HepG2 (cell line): ENCODE measurements around the gene TMED6. TPM values are rescaled to one million over a fixed set of nuclear protein-coding genes. Genes with fewer than 3 reads are reported as not detected.

Source experiments
- AHR ChIP-seq: IDR thresholded peaks from 2 replicates; pipeline ENCODE4 v1.6.1; 2018; ENCODE audit warnings: missing genetic modification reagents, missing compliant biosample characterization
- FOXJ3 ChIP-seq: sonication (generic); formaldehyde crosslinking; IDR thresholded peaks from 2 replicates; pipeline ENCODE4 v1.4.0; 2020; ENCODE audit warnings: missing genetic modification reagents, mild to moderate bottlenecking, borderline replicate concordance
- KLF15 ChIP-seq: sonication (generic); formaldehyde crosslinking; IDR thresholded peaks from 2 replicates; pipeline ENCODE4 v1.8.1; 2023; ENCODE audit warnings: borderline replicate concordance, mild to moderate bottlenecking, inconsistent platforms, missing genetic modification reagents, mixed read lengths
- MAF1 ChIP-seq: sonication (generic); formaldehyde crosslinking; IDR thresholded peaks from 2 replicates; pipeline ENCODE4 v1.5.0; 2020; ENCODE audit warnings: missing genetic modification reagents, borderline replicate concordance
- MEIS2 ChIP-seq: sonication (generic); formaldehyde crosslinking; IDR thresholded peaks from 2 replicates; pipeline ENCODE4 v1.9.0; 2021; ENCODE audit warnings: mild to moderate bottlenecking, missing genetic modification reagents
- MXD4 ChIP-seq: IDR thresholded peaks from 2 replicates; pipeline ENCODE4 v1.6.1; 2016; ENCODE audit warnings: mild to moderate bottlenecking, missing biosample characterization, missing genetic modification reagents
- RAD21 ChIP-seq: fragments of 450-650 bp; formaldehyde crosslinking; IDR thresholded peaks from 2 replicates; pipeline ENCODE4 v1.5.0; 2020; ENCODE audit warnings: mild to moderate bottlenecking
- RELA ChIP-seq: sonication (generic); formaldehyde crosslinking; IDR thresholded peaks from 2 replicates; pipeline ENCODE4 v1.4.0; 2020; ENCODE audit warnings: missing genetic modification reagents
- SAFB2 ChIP-seq: sonication (generic); formaldehyde crosslinking; IDR thresholded peaks from 2 replicates; pipeline ENCODE4 v1.5.1; 2020; ENCODE audit warnings: missing genetic modification reagents, low read depth, mild to moderate bottlenecking, borderline replicate concordance
- SMC3 ChIP-seq: IDR thresholded peaks from 2 replicates; pipeline ENCODE4 v1.6.1; 2011; ENCODE audit warnings: low read length, improper control_type of control experiment
- ZNF230 ChIP-seq: sonication (generic); formaldehyde crosslinking; IDR thresholded peaks from 2 replicates; pipeline ENCODE4 v1.4.0; 2020; ENCODE audit warnings: mild to moderate bottlenecking, missing genetic modification reagents
- ZNF343 ChIP-seq: sonication (generic); formaldehyde crosslinking; IDR thresholded peaks from 2 replicates; pipeline ENCODE4 v1.4.0; 2020; ENCODE audit warnings: mild to moderate bottlenecking, missing genetic modification reagents
- polyA plus RNA-seq, 8 experiments: library from polyadenylated mRNA; depleted of rRNA in 3 of 8; stranded (reverse) in 7 of 8; unstranded in 1 of 8; fragments of >200 nt; fragmentation: Illumina TruSeq in 4 of 8; extraction: Trizol in 4 of 8; gene quantifications; 2 replicates each; pipeline versions ENCODE4 v1.2.1 to v1.2.3, GENCODE V29; 2011 to 2016; ENCODE audit warnings: low read depth in 4 of 8, missing spikeins in 1 of 8, mixed read lengths in 1 of 8; ENCODE audit not compliant: insufficient read depth in 1 of 8
- total RNA-seq, 5 experiments: library from RNA; depleted of rRNA; stranded (reverse); fragments of >200 nt; fragmentation: Illumina TruSeq; extraction: Trizol; gene quantifications; 2 replicates each; pipeline ENCODE4 v1.2.3, GENCODE V29; 2016; ENCODE audit warnings: low read depth in 1 of 5
- TF ChIP-seq, protein P1 (sequence below): sonication (generic); formaldehyde crosslinking; IDR thresholded peaks from 2 replicates; pipeline ENCODE4 v1.5.0; 2020; ENCODE audit warnings: missing genetic modification reagents
- TF ChIP-seq, protein P2 (sequence below): sonication (generic); formaldehyde crosslinking; IDR thresholded peaks from 2 replicates; pipeline ENCODE4 v1.4.0; 2020; ENCODE audit warnings: missing genetic modification reagents, borderline replicate concordance
- TF ChIP-seq, protein P3 (sequence below): IDR thresholded peaks from 2 replicates; pipeline ENCODE4 v1.6.1; 2016
- TF ChIP-seq, protein P4 (sequence below): sonication (generic); formaldehyde crosslinking; IDR thresholded peaks from 2 replicates; pipeline ENCODE4 v1.9.0; 2021; ENCODE audit warnings: missing genetic modification reagents, borderline replicate concordance
- TF ChIP-seq, protein P5 (sequence below): sonication (generic); formaldehyde crosslinking; IDR thresholded peaks from 2 replicates; pipeline ENCODE4 v1.8.0; 2022; ENCODE audit warnings: mild to moderate bottlenecking, missing genetic modification reagents, moderate library complexity
- TF ChIP-seq, protein P6 (sequence below): sonication (generic); formaldehyde crosslinking; conservative IDR thresholded peaks from 2 replicates; pipeline ENCODE4 v1.4.0; 2020; ENCODE audit warnings: missing genetic modification reagents

Gene TMED6
- total and polyA plus RNA-seq, 2 of the 13 experiments (the other 11 are each of a cell fraction or from before 2014, with no cell fraction given), result 9.8 to 14.4 TPM

DNA sequence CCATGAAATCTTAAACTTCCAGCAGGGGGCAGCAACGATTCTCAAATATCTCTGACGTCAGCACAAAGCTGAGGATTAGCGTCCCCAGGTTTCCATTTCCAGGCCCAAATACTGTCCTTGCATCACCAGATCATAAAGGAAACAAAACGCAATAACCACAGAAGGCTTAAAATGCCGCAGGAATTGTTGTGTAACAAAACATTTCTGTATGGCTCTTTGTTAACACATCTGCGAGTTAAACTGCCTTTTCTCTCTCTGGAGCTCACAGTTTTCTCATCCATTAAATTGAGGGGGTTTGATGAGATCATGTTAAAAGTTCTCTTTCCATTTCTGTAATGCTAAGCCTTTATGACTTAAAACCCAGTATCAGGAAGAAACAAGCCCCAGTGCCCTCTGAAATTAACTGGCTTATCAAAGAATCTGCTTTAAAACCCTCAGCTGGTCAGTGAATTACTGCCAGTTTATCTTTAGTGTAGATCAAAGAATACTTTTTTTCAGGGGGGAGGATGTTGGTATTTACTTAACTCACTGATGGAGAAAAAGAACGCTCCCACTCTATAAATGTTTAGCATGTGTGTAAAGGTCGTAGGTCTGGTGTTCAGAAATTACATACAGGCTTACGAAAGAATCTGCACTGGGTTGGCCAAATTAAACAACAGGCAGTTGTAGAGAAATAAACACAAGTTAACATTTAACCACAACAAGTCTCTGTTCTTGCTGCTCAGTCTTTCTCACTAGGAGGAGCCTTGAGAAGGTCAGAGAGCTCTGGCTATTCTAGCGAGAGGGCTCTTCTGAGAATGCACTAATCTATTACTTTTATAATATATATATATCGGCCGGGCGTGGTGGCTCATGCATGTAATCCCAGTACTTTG, 44.8 kb upstream of the TMED6 start (continued):
- no peak; the same call in 1 of the 2 replicates for TF ChIP-seq ZNF230
- no peak for TF ChIP-seq ZNF343 (CRISPR knock-in tag)
- TF ChIP-seq MXD4 (CRISPR knock-in tag), result peak; percentile 53; the same call in 1 of the 2 replicates
- TF ChIP-seq, protein P1, sequence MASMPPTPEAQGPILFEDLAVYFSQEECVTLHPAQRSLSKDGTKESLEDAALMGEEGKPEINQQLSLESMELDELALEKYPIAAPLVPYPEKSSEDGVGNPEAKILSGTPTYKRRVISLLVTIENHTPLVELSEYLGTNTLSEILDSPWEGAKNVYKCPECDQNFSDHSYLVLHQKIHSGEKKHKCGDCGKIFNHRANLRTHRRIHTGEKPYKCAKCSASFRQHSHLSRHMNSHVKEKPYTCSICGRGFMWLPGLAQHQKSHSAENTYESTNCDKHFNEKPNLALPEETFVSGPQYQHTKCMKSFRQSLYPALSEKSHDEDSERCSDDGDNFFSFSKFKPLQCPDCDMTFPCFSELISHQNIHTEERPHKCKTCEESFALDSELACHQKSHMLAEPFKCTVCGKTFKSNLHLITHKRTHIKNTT (CRISPR knock-in tag), result no peak
- no peak for TF ChIP-seq MAF1 (CRISPR knock-in tag)
- TF ChIP-seq, protein P2, sequence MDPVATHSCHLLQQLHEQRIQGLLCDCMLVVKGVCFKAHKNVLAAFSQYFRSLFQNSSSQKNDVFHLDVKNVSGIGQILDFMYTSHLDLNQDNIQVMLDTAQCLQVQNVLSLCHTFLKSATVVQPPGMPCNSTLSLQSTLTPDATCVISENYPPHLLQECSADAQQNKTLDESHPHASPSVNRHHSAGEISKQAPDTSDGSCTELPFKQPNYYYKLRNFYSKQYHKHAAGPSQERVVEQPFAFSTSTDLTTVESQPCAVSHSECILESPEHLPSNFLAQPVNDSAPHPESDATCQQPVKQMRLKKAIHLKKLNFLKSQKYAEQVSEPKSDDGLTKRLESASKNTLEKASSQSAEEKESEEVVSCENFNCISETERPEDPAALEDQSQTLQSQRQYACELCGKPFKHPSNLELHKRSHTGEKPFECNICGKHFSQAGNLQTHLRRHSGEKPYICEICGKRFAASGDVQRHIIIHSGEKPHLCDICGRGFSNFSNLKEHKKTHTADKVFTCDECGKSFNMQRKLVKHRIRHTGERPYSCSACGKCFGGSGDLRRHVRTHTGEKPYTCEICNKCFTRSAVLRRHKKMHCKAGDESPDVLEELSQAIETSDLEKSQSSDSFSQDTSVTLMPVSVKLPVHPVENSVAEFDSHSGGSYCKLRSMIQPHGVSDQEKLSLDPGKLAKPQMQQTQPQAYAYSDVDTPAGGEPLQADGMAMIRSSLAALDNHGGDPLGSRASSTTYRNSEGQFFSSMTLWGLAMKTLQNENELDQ (CRISPR knock-in tag), result no peak
- TF ChIP-seq MEIS2, result no peak
- TF ChIP-seq, protein P3, sequence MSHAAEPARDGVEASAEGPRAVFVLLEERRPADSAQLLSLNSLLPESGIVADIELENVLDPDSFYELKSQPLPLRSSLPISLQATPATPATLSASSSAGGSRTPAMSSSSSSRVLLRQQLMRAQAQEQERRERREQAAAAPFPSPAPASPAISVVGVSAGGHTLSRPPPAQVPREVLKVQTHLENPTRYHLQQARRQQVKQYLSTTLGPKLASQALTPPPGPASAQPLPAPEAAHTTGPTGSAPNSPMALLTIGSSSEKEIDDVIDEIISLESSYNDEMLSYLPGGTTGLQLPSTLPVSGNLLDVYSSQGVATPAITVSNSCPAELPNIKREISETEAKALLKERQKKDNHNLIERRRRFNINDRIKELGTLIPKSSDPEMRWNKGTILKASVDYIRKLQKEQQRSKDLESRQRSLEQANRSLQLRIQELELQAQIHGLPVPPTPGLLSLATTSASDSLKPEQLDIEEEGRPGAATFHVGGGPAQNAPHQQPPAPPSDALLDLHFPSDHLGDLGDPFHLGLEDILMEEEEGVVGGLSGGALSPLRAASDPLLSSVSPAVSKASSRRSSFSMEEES (CRISPR knock-in tag), result peak; percentile 95
- TF ChIP-seq SAFB2 (CRISPR knock-in tag), result no peak
- TF ChIP-seq, protein P4, sequence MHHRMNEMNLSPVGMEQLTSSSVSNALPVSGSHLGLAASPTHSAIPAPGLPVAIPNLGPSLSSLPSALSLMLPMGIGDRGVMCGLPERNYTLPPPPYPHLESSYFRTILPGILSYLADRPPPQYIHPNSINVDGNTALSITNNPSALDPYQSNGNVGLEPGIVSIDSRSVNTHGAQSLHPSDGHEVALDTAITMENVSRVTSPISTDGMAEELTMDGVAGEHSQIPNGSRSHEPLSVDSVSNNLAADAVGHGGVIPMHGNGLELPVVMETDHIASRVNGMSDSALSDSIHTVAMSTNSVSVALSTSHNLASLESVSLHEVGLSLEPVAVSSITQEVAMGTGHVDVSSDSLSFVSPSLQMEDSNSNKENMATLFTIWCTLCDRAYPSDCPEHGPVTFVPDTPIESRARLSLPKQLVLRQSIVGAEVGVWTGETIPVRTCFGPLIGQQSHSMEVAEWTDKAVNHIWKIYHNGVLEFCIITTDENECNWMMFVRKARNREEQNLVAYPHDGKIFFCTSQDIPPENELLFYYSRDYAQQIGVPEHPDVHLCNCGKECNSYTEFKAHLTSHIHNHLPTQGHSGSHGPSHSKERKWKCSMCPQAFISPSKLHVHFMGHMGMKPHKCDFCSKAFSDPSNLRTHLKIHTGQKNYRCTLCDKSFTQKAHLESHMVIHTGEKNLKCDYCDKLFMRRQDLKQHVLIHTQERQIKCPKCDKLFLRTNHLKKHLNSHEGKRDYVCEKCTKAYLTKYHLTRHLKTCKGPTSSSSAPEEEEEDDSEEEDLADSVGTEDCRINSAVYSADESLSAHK (CRISPR knock-in tag), result no peak
- no peak for TF ChIP-seq RELA (CRISPR knock-in tag)
- no peak for TF ChIP-seq AHR (CRISPR knock-in tag)
- TF ChIP-seq, protein P5, sequence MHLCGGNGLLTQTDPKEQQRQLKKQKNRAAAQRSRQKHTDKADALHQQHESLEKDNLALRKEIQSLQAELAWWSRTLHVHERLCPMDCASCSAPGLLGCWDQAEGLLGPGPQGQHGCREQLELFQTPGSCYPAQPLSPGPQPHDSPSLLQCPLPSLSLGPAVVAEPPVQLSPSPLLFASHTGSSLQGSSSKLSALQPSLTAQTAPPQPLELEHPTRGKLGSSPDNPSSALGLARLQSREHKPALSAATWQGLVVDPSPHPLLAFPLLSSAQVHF (CRISPR knock-in tag), result no peak
- TF ChIP-seq FOXJ3 (CRISPR knock-in tag), result peak; percentile 98
- peak; percentile 61 for TF ChIP-seq RAD21
- TF ChIP-seq, protein P6, sequence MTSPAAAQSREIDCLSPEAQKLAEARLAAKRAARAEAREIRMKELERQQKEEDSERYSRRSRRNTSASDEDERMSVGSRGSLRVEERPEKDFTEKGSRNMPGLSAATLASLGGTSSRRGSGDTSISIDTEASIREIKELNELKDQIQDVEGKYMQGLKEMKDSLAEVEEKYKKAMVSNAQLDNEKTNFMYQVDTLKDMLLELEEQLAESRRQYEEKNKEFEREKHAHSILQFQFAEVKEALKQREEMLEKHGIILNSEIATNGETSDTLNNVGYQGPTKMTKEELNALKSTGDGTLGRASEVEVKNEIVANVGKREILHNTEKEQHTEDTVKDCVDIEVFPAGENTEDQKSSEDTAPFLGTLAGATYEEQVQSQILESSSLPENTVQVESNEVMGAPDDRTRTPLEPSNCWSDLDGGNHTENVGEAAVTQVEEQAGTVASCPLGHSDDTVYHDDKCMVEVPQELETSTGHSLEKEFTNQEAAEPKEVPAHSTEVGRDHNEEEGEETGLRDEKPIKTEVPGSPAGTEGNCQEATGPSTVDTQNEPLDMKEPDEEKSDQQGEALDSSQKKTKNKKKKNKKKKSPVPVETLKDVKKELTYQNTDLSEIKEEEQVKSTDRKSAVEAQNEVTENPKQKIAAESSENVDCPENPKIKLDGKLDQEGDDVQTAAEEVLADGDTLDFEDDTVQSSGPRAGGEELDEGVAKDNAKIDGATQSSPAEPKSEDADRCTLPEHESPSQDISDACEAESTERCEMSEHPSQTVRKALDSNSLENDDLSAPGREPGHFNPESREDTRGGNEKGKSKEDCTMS (CRISPR knock-in tag), result no peak
- TF ChIP-seq SMC3, result peak; percentile 81
- TF ChIP-seq KLF15 (CRISPR knock-in tag), result no peak
